HepG2 (cell line): ENCODE data around the gene HMCN2. TPM values are rescaled to one million over a fixed set of nuclear protein-coding genes. Genes with fewer than 3 reads are reported as not detected.

Source experiments
- ATAC-seq: fragments of 200-7000 bp; cut with Tn5 transposase; 3 replicates; pipeline ENCODE4 v1.9.1; 2020; ENCODE audit warnings: mild to moderate bottlenecking, moderate library complexity
- BruUV-seq: library from RNA; stranded (reverse); fragments of 400-500 nt; replicated peaks from 2 replicates; lab custom pipeline; 2021; lab: Mats Ljungman, UMichigan
- CTCF ChIA-PET: fragments of 300-600 bp; formaldehyde crosslinking; extraction: SDS; loops from one replicate; lab custom pipeline; 2021; ENCODE audit warnings: low total read pairs, inconsistent platforms, low intra/inter-chr PET ratio; lab: Yijun Ruan, JAX
- POLR2A ChIA-PET: fragments of 350-600 bp; sonication (Branson Sonifier 250); formaldehyde crosslinking; loops from one replicate; lab custom pipeline; 2020; ENCODE audit warnings: antibody characterized with exemption, inconsistent platforms; lab: Yijun Ruan, JAX
- DNase-seq: peaks from one replicate; pipeline ENCODE4 v3.0.0-alpha.2; 2015; ENCODE audit warnings: low spot score
- FAIRE-seq: peaks from 3 replicates; lab custom pipeline; 2011; peaks lifted over from hg19 to GRCh38; lab: Jason Lieb, UNC
- H2AFZ ChIP-seq: one replicate; pipeline ENCODE4 v1.6.1; 2011; ENCODE audit warnings: low read length, inconsistent platforms
- H3K27ac ChIP-seq: fragments of 300-600 bp; 3 replicates; pipeline ENCODE4 v1.8.0; 2011; ENCODE audit warnings: mixed run types, mild to moderate bottlenecking, mixed read lengths, low read length, inconsistent platforms; ENCODE audit not compliant: insufficient read depth; ENCODE audit errors: extremely low read length
- H3K27me3 ChIP-seq, 2 experiments: fragments of 200-600 bp in 1 of 2; 2 replicates in 1 of 2; 3 replicates in 1 of 2; pipeline versions ENCODE4 v1.6.0 to v1.8.0; 2011; ENCODE audit warnings: low read length in 2 of 2, mild to moderate bottlenecking in 2 of 2, moderate library complexity in 2 of 2, inconsistent platforms in 1 of 2; ENCODE audit not compliant: insufficient read depth in 2 of 2, control insufficient read depth in 1 of 2
- H3K36me3 ChIP-seq, 2 experiments: fragments of 200-600 bp in 1 of 2; replicated peaks in 1 of 2; 2 replicates in 1 of 2; 3 replicates in 1 of 2; pipeline versions ENCODE4 v1.5.1 to v1.8.0; 2011; ENCODE audit warnings: low read length in 2 of 2, inconsistent platforms in 1 of 2; ENCODE audit not compliant: insufficient read depth in 2 of 2, control insufficient read depth in 1 of 2
- H3K4me1 ChIP-seq: 2 replicates; pipeline ENCODE4 v1.5.1; 2012; ENCODE audit warnings: low read length, inconsistent platforms; ENCODE audit not compliant: insufficient read depth
- H3K4me2 ChIP-seq: 2 replicates; pipeline ENCODE4 v1.6.0; 2011; ENCODE audit warnings: low read depth, low read length, inconsistent platforms
- H3K4me3 ChIP-seq, 3 experiments: fragments of 200-600 bp in 1 of 3; sonication (generic), shearing (Covaris generic) in 1 of 3; replicated peaks in 1 of 3; 2 replicates each; pipeline ENCODE4 v1.5.1; 2011 to 2016; ENCODE audit warnings: low read length in 3 of 3, inconsistent platforms in 2 of 3, low read depth in 2 of 3, mild to moderate bottlenecking in 2 of 3, control low read depth in 1 of 3, mixed read lengths in 1 of 3; ENCODE audit not compliant: insufficient read depth in 1 of 3
- H3K79me2 ChIP-seq: one replicate; pipeline ENCODE4 v1.6.1; 2011; ENCODE audit warnings: low read length, inconsistent platforms; ENCODE audit not compliant: insufficient read depth
- H3K9ac ChIP-seq: 2 replicates; pipeline ENCODE4 v1.6.0; 2011; ENCODE audit warnings: mild to moderate bottlenecking, low read depth, low read length, inconsistent platforms; ENCODE audit not compliant: insufficient read depth
- H3K9me3 ChIP-seq: 2 replicates; pipeline ENCODE4 v1.5.1; 2012; ENCODE audit warnings: mild to moderate bottlenecking, low read length
- H4K20me1 ChIP-seq: 2 replicates; pipeline ENCODE4 v1.6.0; 2011; ENCODE audit warnings: inconsistent platforms, mild to moderate bottlenecking, low read length, moderate library complexity; ENCODE audit not compliant: insufficient read depth
- AHR ChIP-seq: IDR thresholded peaks from 2 replicates; pipeline ENCODE4 v1.6.1; 2018; ENCODE audit warnings: missing genetic modification reagents, missing compliant biosample characterization
- ATAD3A ChIP-seq: sonication (generic); formaldehyde crosslinking; IDR thresholded peaks from 2 replicates; pipeline ENCODE4 v1.4.0; 2020; ENCODE audit warnings: missing genetic modification reagents
- EP300 ChIP-seq, 3 experiments: sonication (generic) in 1 of 3; formaldehyde crosslinking in 1 of 3; IDR thresholded peaks; 2 replicates each; pipeline versions ENCODE4 v1.5.1 to v1.6.1; 2011 to 2020; ENCODE audit warnings: low read depth in 2 of 3, low read length in 2 of 3, borderline replicate concordance in 1 of 3, improper control_type of control experiment in 1 of 3, mild to moderate bottlenecking in 1 of 3, missing genetic modification reagents in 1 of 3, moderate library complexity in 1 of 3
- EZH2 ChIP-seq: conservative IDR thresholded peaks from 2 replicates; pipeline ENCODE4 v1.6.1; 2012; ENCODE audit warnings: mild to moderate bottlenecking, low read depth, low read length, moderate library complexity
- HNF4G ChIP-seq, 2 experiments: sonication (generic) in 1 of 2; formaldehyde crosslinking in 1 of 2; IDR thresholded peaks; 2 replicates each; pipeline versions ENCODE4 v1.4.0 to v1.6.1; 2011 to 2020; ENCODE audit warnings: borderline replicate concordance in 2 of 2, low read depth in 2 of 2, mild to moderate bottlenecking in 2 of 2, low read length in 1 of 2, missing genetic modification reagents in 1 of 2, moderate library complexity in 1 of 2
- KDM5A ChIP-seq: fragments of 200-600 bp; sonication (generic); IDR thresholded peaks from 2 replicates; pipeline ENCODE4 v1.7.0; 2018; ENCODE audit warnings: antibody characterized with exemption, mild to moderate bottlenecking, low read length, borderline replicate concordance
- NCOA5 ChIP-seq: sonication (generic); formaldehyde crosslinking; IDR thresholded peaks from 2 replicates; pipeline ENCODE4 v1.4.0; 2020; ENCODE audit warnings: missing genetic modification reagents
- PRDM4 ChIP-seq: sonication (generic); formaldehyde crosslinking; IDR thresholded peaks from 2 replicates; pipeline ENCODE4 v1.9.0; 2021; ENCODE audit warnings: missing genetic modification reagents, borderline replicate concordance
- SUZ12 ChIP-seq: fragments of 150-350 bp; IDR thresholded peaks from 2 replicates; pipeline ENCODE4 v1.6.1; 2014; ENCODE audit warnings: low read depth, low read length
- SYNCRIP ChIP-seq: fragments of 200-400 bp; formaldehyde crosslinking; IDR thresholded peaks from 2 replicates; pipeline ENCODE4 v1.6.1; 2018; ENCODE audit warnings: mild to moderate bottlenecking, low read depth, low read length; ENCODE audit not compliant: insufficient read depth
- TBP ChIP-seq: sonication (generic); formaldehyde crosslinking; IDR thresholded peaks from 2 replicates; pipeline ENCODE4 v1.5.0; 2020; ENCODE audit warnings: missing genetic modification reagents
- ZFY ChIP-seq: sonication (generic); formaldehyde crosslinking; IDR thresholded peaks from 2 replicates; pipeline ENCODE4 v1.4.0; 2020; ENCODE audit warnings: missing genetic modification reagents
- ZNF570 ChIP-seq: sonication (generic); formaldehyde crosslinking; IDR thresholded peaks from 2 replicates; pipeline ENCODE4 v1.4.0; 2020; ENCODE audit warnings: mild to moderate bottlenecking, missing genetic modification reagents, borderline replicate concordance
- ZNF607 ChIP-seq: sonication (generic); formaldehyde crosslinking; IDR thresholded peaks from 2 replicates; pipeline ENCODE4 v1.5.1; 2020; ENCODE audit warnings: missing genetic modification reagents, mild to moderate bottlenecking, borderline replicate concordance
- ZNF83 ChIP-seq: sonication (generic); formaldehyde crosslinking; IDR thresholded peaks from 2 replicates; pipeline ENCODE4 v1.4.0; 2020; ENCODE audit warnings: missing genetic modification reagents, mild to moderate bottlenecking, borderline replicate concordance
- ZSCAN21 ChIP-seq: sonication (generic); formaldehyde crosslinking; IDR thresholded peaks from 2 replicates; pipeline ENCODE4 v1.8.0; 2022; ENCODE audit warnings: mild to moderate bottlenecking, missing genetic modification reagents, moderate library complexity, borderline replicate concordance
- WGBS: methylation state at CpG from one replicate; pipeline ENCODE4 v1.1.6; 2017; ENCODE audit warnings: low lambda C conversion rate; 5-methylcytosine and 5-hydroxymethylcytosine counted together
- in situ Hi-C: cut with HindIII; loops from 2 replicates; pipeline ENCODE4 v1.10.0; 2017; ENCODE audit warnings: low pct_unique_long_range_greater_than_20kb; ENCODE audit not compliant: extremely low pct_ligation_motif_present
- intact Hi-C: fragments of 100-400 bp; cut with micrococcal nuclease; formaldehyde crosslinking; loops from one replicate; pipeline ENCODE4 v1.10.0; 2022; ENCODE audit not compliant: unreplicated experiment
- polyA plus RNA-seq, 8 experiments: library from polyadenylated mRNA; depleted of rRNA in 3 of 8; stranded (reverse) in 7 of 8; unstranded in 1 of 8; fragments of >200 nt; fragmentation: Illumina TruSeq in 4 of 8; extraction: Trizol in 4 of 8; gene quantifications; 2 replicates each; pipeline versions ENCODE4 v1.2.1 to v1.2.3, GENCODE V29; 2011 to 2016; ENCODE audit warnings: low read depth in 4 of 8, missing spikeins in 1 of 8, mixed read lengths in 1 of 8; ENCODE audit not compliant: insufficient read depth in 1 of 8
- total RNA-seq, 5 experiments: library from RNA; depleted of rRNA; stranded (reverse); fragments of >200 nt; fragmentation: Illumina TruSeq; extraction: Trizol; gene quantifications; 2 replicates each; pipeline ENCODE4 v1.2.3, GENCODE V29; 2016; ENCODE audit warnings: low read depth in 1 of 5

Gene HMCN2
- total and polyA plus RNA-seq, 2 of the 13 experiments (the other 11 are each of a cell fraction or from before 2014, with no cell fraction given): 0.09 TPM; not detected in 1

GRCh38 chr9:130423272-130423671 lies 157.7 kb downstream of the HMCN2 start:
- 86% methylated on average over 3 of the region's 8 CpGs for WGBS
- Histone ChIP-seq H3K9ac (no peak overlapping the region), H3K9me3 (no peaks in the 10 kb centered on the region), H2AFZ (no peak overlapping the region), H3K79me2 (no peaks in the 10 kb centered on the region), H4K20me1 (no peaks in the 10 kb centered on the region), H3K36me3 (no peaks in the 10 kb centered on the region), H3K4me2 (no peak overlapping the region), H3K27ac (no peak overlapping the region), H3K4me1 (peaks cover 23% of the 10 kb centered on the region), H3K27me3 (peaks cover 3 to 31% of the 10 kb centered on the region in 2 experiments; a peak in 3 of 5 replicates), H3K4me3 (no peak overlapping the region)
- intact Hi-C loops: no loop called here
- TF ChIP-seq KDM5A (no peak), HNF4G (IDR thresholded peaks at IDR 0.05; ENCODE audit: borderline replicate concordance, low read depth, low read length) (no peak), HNF4G (CRISPR knock-in tag; IDR thresholded peaks at IDR 0.05; ENCODE audit: borderline replicate concordance, low read depth) (no peak), NCOA5 (CRISPR knock-in tag) (no peak), SUZ12 (no peak), ATAD3A (CRISPR knock-in tag) (no peak), EP300 (IDR thresholded peaks at IDR 0.05; ENCODE audit: low read depth in 2 of 2, low read length in 2 of 2) (no peak), EP300 (CRISPR knock-in tag; IDR thresholded peaks at IDR 0.05; ENCODE audit: borderline replicate concordance) (no peak), ZNF570 (no peak), ZNF83 (CRISPR knock-in tag) (no peak), TBP (CRISPR knock-in tag) (no peak), PRDM4 (CRISPR knock-in tag) (no peak), ZNF607 (no peak), ZFY (CRISPR knock-in tag) (no peak), EZH2 (no peak), ZSCAN21 (CRISPR knock-in tag) (no peak), SYNCRIP (no peak), AHR (CRISPR knock-in tag) (no peak)
- FAIRE-seq (no peak), DNase-seq (no peak), ATAC-seq (no peak)
- ChIA-PET CTCF (no interaction called here), POLR2A (no interaction called here)
- BruUV-seq: no TSS peak
- in situ Hi-C loops: no loop called here
